Hindlimb muscle (tissue), 1 donor: ENCODE results near the gene IL21R. TPM values are rescaled to one million over a fixed set of nuclear protein-coding genes. Genes with fewer than 3 reads are reported as not detected.
"Not testable (repeated sequence)": the region's sequence is repeated elsewhere in the genome, so short reads cannot be mapped to it uniquely, and the experiment has no call there.

Experiments
- DNase-seq: peaks from one replicate; pipeline ENCODE4 v3.0.0-alpha.2; 2013
- polyA plus RNA-seq: library from polyadenylated mRNA; unstranded; fragments of 120-200 nt; gene quantifications from one replicate; pipeline ENCODE4 v1.2.1, GENCODE V29; 2013; ENCODE audit not compliant: insufficient read length

The IL21R gene
- polyA plus RNA-seq, 1 donor = 0.23 TPM

DNA sequence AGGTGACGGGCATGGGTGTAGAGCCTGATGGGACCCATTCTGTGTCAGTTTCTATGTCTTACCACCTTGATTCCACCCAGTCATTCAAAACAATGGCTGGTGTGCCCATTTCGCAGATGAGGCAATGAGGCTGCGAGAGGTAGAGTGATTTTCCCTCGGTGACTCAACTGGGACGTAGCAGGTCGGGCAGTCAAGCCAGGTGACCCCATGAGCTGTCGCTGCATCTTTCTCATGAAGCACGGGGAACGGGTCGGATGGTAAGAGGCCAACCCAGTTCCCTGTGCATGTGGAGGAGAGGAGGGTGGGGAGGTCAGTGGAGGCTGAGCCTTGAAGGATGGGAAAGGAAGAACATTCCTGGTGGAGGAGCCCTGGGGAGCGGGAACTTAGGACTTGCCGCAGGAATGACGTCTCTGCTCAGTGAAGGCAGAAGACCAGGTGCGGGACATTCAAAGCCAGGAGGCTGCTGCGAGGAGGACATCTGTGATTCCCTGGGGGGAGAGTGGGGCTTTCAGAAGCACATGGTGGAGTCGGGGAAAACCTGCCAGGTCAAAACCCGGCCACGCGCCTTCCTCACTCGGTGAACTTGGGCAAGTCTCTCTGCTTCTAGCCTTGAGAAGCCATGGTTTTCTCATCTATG lies 1.1 kb downstream of the IL21R start:
- no peak for DNase-seq

DNA sequence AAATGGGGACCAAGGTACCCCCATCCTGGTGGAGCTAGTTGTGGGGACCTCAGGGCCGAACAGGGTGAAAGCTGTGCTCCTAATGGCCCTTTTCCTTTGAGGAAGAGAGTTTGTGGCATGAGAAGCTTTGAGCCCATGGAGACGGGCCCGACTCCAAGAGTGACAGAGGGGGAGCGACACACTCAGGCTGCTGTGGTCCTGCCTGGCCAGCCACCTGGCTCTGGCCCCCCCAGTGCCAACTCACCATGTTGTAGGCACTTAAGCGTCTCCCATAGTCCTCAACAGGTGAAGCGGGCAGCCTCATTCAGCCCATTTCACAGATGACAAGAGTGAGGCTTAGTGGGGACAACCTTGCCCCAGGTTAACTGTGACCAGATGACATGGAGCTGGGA lies 1.6 kb downstream of the IL21R start:
- DNase-seq = no peak

- no peak for DNase-seq
Observed at GRCh38 chr16:27404163-27404823, 2.3 kb downstream of the IL21R start.

DNA sequence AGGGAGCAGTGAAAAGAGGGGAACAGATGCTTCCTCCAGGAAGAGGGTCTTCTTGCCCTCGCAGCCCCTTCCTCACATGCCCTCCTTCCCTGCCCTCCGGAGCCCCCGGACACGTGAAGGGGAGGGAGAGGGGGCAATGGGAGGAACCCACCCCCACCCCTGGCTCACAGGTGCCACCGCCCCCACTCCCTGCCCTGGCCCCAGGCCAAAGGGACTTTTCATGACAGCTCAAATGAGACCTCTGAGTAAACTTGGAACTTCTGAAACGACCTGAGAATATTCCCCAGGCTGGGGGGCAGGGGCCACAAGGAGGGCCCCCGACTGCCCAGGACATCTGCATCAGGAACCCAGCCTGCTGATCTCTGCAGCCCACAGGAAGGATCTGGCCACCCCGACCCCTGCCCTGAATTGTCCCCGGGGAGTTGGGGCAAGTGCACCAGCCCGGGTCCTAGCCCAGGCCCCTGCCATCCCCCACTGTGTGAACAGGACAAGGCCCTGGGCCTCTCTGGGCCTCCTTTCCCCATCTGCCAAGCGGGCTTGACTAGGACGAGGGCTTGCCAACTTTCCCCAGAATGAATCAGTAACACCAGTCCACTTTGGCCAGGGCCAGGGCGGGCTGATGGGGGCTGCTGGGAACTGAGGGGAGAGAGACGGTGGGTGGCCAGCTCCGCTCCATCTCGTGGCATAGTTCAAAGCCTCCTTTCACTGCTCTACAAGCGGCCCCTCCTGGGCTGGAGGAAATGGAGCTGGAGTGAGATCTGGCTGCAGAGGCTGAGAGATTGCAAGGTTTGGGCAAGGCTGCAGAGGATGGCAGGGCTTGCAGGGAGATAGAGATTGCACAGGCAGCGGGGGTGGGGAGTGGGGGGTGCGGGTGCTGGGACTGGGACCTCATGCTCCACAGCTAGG lies 3.8 kb downstream of the IL21R start:
- DNase-seq = no peak

DNA sequence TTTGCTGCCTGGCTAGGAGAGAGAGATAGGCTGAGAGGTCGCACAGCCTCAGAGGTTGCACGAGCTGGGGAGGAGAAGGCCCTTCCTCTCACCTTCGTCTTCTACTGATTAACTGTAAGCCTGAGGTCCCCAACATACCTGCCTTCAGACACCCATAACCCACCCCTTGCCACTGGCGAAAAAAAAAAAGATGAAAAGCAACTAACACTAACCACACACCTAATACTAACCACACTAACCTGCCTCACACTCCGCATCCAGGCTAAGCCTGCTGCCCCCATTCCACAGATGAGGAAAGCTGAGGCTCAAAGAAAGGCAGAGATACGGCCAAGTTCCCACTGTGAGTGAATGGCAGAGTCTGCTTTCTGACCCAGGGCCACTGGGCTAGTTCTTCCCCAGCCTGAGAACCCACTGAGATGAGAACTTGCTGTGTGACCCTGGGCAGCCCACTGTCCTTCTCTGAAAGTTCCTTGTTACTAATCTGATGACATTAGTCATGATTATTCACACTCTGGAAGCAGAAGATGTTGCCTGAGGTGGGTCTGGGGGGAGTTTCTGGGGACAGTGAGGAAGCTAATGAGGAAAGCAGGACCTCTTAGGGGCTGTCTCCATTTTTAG lies 4.6 kb downstream of the IL21R start:
- no peak for DNase-seq

DNA sequence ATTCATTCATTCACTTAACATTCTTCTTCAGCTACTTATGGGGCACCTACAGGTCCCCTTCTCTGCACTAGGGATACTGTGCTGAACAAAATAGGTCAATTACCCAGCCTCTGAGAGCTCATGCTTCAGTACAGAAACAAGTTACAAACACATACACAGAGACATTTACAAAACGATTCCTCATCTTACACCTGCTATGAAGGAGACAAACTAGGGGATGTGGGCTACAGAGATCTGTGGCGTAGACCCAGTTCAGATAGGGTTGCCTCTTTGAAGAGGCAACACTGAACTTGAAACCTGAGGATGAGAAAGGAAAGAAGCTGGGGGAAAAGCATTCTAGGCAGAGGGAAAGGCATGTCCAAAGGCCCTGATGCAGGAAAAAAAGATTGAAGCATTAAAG lies 5.2 kb downstream of the IL21R start:
- DNase-seq = no peak

DNA sequence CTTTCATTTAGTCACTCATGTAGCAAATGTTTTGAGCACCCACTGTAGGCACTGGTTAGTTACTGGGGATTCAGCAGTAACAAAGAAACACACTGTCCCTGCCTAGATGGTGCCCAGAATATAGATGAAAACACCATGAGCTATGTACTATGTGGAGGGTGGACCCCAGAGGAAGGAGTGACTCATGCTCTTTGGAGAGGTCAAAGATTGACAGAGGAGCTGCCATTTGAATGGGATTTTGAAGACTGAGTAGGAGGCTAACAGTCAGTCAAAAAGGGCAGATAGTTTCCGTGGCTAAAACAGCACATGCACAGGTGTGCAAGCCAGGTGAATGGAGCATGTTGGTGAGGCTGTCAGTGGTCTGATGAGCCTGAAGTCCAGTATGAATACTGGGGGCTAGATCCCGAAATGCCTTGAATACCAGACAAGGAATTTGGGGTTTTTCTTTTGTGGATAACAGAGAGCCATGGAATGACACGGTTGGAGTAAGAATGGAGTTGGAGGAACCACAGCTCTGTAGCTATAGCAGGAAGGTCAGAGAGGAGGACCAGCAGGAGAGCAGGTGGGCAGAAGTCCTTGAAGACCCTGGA lies 6.1 kb downstream of the IL21R start:
- DNase-seq = no peak

DNA sequence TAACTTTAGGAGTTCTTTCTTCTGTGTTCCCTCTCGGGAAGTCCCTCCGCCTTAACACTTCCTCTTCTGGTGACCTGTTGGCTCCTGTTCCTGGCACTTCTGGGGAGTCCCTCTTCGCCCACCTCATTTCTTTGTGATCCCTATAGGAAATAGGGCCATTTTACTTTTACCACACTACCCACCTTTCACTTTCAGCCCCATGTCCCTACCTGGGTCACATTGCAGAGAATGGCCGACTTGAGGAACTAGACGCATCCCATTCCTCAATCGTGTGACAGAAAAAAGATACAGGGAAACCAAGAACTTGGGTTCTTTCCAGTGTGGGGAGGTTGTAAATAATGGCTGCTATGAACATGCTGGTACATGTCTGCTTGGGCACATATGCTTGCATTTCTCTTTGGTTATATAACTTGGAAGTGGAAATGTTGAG lies 6.6 kb downstream of the IL21R start:
- DNase-seq = no peak

GRCh38 chr16:27409958-27410357 lies 8.0 kb downstream of the IL21R start:
- not testable (repeated sequence) for DNase-seq

- no peak for DNase-seq
Observed at GRCh38 chr16:27410761-27411160, 8.8 kb downstream of the IL21R start.

GRCh38 chr16:27413956-27414355 lies 12.0 kb downstream of the IL21R start:
- DNase-seq = no peak

DNA sequence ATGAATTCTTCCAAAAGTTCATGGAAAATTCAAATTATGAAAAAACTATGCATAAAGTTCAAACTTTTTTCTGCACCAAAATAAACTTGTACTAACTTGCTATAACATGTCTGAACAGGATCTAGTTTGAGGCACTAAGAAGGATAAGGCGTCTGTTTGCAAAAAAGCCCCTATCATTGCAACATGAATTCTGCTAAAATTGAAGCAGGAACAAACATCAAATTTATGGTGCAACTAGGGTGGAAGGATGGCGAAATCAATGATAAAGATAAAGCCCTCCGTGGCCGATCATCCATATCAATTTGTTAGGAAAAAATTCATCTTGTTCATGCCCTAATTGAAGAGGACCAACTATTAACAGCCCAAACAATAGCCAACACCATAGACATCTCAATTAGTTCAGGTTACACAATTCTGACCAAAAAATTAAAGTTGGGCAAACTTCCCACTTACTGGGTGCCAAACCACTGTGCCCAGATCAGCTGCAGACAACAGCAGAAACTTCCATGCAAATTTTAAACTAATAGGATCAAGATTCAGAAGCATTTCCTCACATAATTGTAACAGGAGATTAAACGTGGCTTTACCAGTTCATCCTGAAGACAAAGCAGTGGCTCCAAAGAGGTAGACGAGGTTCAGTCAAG lies 12.9 kb downstream of the IL21R start:
- no peak for DNase-seq

- DNase-seq = no peak
Observed at GRCh38 chr16:27417047-27417671, 15.2 kb downstream of the IL21R start.

DNA sequence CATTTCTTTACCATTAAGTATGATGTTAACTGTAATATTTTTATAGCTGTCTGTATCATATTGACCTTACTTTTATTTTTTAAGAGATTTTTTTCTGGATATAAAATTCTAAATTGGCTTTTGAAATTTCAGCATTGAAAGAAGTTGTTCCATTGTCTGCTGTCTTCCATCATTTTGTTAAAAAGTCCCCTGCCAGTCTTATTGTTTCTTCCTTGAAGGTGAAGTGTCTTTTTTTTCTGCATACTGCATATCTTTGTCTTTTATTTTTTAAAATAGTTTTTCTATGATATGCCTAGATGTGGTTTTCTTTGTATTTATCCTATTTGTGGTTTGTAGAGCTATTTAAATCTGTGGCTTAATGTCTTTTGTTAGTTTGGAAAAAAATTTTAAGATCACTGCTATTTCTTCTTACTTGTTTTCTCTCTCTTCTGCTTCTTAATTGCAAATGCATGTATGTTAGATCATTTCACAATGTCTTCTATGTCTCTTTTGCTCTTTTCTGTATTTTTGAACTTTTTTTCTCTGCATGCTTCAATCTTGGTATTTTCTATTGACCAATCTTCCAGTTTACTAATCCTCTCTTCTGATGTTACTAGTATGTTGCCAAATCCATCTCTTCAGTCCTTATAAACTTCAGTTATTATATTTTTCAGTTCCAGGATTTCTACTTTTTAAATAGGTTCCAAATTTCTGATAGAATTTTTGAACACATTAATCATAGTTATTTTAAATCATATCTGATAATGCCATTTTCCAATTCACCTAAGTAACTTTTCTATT lies 20.2 kb downstream of the IL21R start:
- DNase-seq = no peak

DNA sequence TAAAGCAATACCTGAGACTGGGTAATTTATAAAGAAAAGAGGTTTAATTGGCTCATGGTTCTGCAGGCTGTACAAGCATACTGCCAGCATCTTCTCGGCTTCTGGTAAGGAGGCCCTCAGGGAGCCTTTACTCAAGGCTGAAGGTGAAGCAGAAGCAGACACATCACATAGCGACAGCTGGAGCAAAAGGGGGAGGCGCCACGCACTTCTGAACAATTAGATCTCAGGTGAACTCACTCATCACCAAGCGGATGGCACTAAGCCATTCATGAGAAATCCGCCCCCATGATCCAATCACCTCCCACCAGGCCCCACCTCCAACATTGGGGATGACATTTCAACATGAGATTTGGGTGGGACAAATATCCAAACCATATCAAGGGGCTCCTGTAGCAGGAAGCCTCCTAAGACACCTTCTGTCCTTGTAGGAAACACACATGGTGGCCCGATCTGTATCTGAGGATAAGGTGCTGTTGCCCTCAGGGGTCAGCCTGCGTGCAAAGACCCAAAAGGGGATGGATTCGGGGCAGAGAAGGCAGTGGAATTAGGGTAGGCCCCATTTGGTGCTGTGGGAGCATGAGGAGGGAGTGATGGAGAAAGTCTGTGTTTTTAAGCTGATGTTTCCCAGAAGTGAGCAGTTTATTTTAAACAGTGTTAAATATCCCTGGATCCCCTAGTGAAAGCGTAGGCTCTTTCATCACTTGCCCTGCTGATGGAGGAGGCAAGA lies 23.0 kb downstream of the IL21R start:
- no peak for DNase-seq

DNA sequence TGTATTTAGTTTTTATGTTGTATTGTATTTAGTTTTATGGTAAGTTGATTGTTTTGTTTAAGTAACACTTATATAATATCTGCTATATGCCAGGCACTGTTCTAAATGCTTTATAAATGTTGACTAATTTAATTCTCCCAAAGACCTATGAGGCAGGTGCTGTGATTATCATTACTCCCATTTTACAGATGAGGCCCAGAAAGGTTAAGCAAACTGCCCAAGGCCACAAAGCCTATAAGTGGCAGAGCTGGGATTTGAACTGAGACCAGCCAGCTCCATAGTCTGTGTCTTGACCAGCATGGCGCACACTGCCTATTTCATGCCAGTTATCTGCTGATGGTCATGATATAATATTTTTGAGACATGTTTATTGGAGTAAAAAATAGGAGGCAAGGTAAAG lies 24.0 kb downstream of the IL21R start:
- no peak for DNase-seq

GRCh38 chr16:27426423-27427408 lies 24.7 kb downstream of the IL21R start:
- no peak for DNase-seq

DNA sequence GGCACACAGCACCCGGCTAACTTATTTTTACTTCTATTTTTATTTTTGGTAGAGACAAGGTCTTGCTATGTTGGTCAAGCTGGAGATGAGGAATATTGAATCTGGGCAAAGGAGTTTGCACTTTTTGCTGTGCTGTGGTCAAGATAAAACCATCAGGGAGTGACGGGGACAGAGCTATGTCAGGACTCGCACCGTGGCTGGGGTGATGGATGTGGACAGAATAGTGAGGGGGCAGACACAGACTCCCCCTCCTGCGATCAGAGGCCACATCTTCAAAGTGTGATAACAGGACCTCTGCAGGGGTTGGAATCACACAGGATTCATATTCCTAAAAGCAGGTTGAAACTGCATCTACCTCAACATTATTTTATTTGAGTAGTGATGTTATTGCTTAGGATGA lies 25.6 kb downstream of the IL21R start:
- DNase-seq = no peak
